ENCODE measurements around the gene ITFG2. TPM values are rescaled to one million over a fixed set of nuclear protein-coding genes. Genes with fewer than 3 reads are reported as not detected.

The ITFG2 gene
- total and polyA plus RNA-seq, 9 of the 15 experiments (the other 6 are each of a cell fraction or from before 2014, with no cell fraction given), result 15.0 to 22.8 (median 19.4) TPM

GRCh38 chr12:2826036-2826435, 13.6 kb downstream of the ITFG2 start:
- Histone ChIP-seq H3K36me3 (ENCODE audit: control insufficient read depth, insufficient read depth, low read length) (peaks cover 61% of the 10 kb centered on the region; the same call in 1 of the 3 replicates), H3K4me1 (replicated peaks in 1 of 2; ENCODE audit: control insufficient read depth in 2 of 2, insufficient read depth in 2 of 2, low read length in 2 of 2) (no peaks in the 10 kb centered on the region), H2AFZ (ENCODE audit: low read depth, low read length) (no peak overlapping the region), H3K9ac (ENCODE audit: insufficient read depth in 1 of 2, low read depth in 2 of 2, low read length in 2 of 2) (no peak overlapping the region), H3K79me2 (ENCODE audit: control insufficient read depth, insufficient read depth, low read length) (no peaks in the 10 kb centered on the region), H4K20me1 (replicated peaks; ENCODE audit: control insufficient read depth, insufficient read depth, low read length) (no peaks in the 10 kb centered on the region), H3K9me1 (ENCODE audit: control insufficient read depth, insufficient read depth, low read length) (no peaks in the 10 kb centered on the region), H3K9me3 (replicated peaks; ENCODE audit: control insufficient read depth, insufficient read depth, low read depth, low read length) (no peaks in the 10 kb centered on the region), H3K4me2 (ENCODE audit: insufficient read depth, low read length) (no peak overlapping the region), H3K4me3 (no peak overlapping the region), H3K27ac (ENCODE audit: extremely low read depth, low read depth, low read length) (no peak overlapping the region), H3K27me3 (ENCODE audit: control insufficient read depth in 2 of 2, insufficient read depth in 2 of 2, low read length in 2 of 2) (no peaks in the 10 kb centered on the region)
- ATAC-seq (no peak), DNase-seq (ENCODE audit: extremely low read depth in 1 of 4, low spot score in 3 of 4) (no peak), FAIRE-seq (no peak)
- TF ChIP-seq PPARD (CRISPR knock-in tag; IDR thresholded peaks at IDR 0.05) (no peak), TARDBP (IDR thresholded peaks at IDR 0.05) (no peak), PBX2 (CRISPR knock-in tag; IDR thresholded peaks at IDR 0.05; ENCODE audit: low read depth) (no peak), PBX2 (tag; conservative IDR thresholded peaks at IDR 0.05; ENCODE audit: low read depth) (no peak), ETV5 (CRISPR knock-in tag; IDR thresholded peaks at IDR 0.05; ENCODE audit: low read depth) (no peak), CBX1 (IDR thresholded peaks at IDR 0.05; ENCODE audit: low read depth) (no peak), ZKSCAN1 (IDR thresholded peaks at IDR 0.05; ENCODE audit: low read depth, low read length) (no peak), NFATC3 (IDR thresholded peaks at IDR 0.05) (no peak), PCBP1 (IDR thresholded peaks at IDR 0.05; ENCODE audit: low read depth, low read length, poor library complexity, severe bottlenecking) (no peak), RNF219 (CRISPR knock-in tag; IDR thresholded peaks at IDR 0.05) (no peak), MCM7 (IDR thresholded peaks at IDR 0.05) (no peak), SREBF2 (CRISPR knock-in tag; IDR thresholded peaks at IDR 0.05) (no peak), IRF2 (CRISPR knock-in tag; IDR thresholded peaks at IDR 0.05) (no peak), ZKSCAN3 (CRISPR knock-in tag; IDR thresholded peaks at IDR 0.05) (no peak), BACH1 (tag; IDR thresholded peaks at IDR 0.05) (no peak), HIVEP1 (CRISPR knock-in tag; IDR thresholded peaks at IDR 0.05) (no peak), ZNF57 (CRISPR knock-in tag; IDR thresholded peaks at IDR 0.05) (no peak), ZBTB5 (IDR thresholded peaks at IDR 0.05) (no peak), PHF20 (IDR thresholded peaks at IDR 0.05; ENCODE audit: partially characterized antibody) (no peak), SMC3 (conservative IDR thresholded peaks at IDR 0.05; ENCODE audit: insufficient read depth, low read depth, low read length) (no peak), ZNF239 (CRISPR knock-in tag; IDR thresholded peaks at IDR 0.05) (no peak)
- no TSS peak for BruUV-seq (replicated peaks)
- POLR2A ChIA-PET, result no interaction called here
- intact Hi-C loops (cut with micrococcal nuclease) (no loop called here), in situ Hi-C loops (cut with MboI) (no loop called here)
- CTCF ChIA-PET (ENCODE audit: low intra/inter-chr PET ratio), result no interaction called here
- 100% methylated on average over 2 of the region's 3 CpGs for WGBS (ENCODE audit: insufficient coverage, low coverage, missing lambda C conversion rate)

All from K562 (cell line).